Stimulated activated CD4-positive, alpha-beta T cell treated with anti-CD3 and anti-CD28 coated beads, TNF-alpha, amount 100 ng/mL, for 48 hours (primary cell): ENCODE data around the gene SESN3.
A peak's percentile ranks its signal among the peaks of the same experiment; 100 is the strongest.
"Not testable (repeated sequence)": the region's sequence is repeated elsewhere in the genome, so short reads cannot be mapped to it uniquely, and the experiment has no call there.

Experiments used
- DNase-seq, 3 donors: peaks; one replicate each; pipeline ENCODE4 v3.0.0-alpha.2; 2020; ENCODE audit warnings: low read depth in 3 of 3

The SESN3 gene

DNA sequence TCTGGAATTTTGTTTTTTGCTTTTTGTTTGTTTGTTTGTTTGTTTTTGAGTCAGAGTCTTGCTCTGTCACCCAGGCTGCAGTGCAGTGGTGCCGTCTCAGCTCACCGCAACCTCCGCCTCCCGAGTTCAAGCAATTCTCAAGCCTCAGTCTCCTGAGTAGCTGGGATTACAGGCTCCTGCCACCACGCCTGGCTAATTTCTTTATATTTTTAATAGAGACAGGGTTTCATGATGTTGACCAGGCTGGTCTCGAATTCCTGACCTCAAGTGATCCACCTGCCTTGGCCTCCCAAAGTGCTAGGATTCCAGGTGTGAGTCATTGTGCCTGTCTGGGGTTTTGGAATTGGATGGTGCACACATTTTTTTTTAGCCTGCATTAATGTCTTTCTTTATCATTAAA lies 20.9 kb upstream of the SESN3 start:
- DNase-seq: not testable (repeated sequence)

DNA sequence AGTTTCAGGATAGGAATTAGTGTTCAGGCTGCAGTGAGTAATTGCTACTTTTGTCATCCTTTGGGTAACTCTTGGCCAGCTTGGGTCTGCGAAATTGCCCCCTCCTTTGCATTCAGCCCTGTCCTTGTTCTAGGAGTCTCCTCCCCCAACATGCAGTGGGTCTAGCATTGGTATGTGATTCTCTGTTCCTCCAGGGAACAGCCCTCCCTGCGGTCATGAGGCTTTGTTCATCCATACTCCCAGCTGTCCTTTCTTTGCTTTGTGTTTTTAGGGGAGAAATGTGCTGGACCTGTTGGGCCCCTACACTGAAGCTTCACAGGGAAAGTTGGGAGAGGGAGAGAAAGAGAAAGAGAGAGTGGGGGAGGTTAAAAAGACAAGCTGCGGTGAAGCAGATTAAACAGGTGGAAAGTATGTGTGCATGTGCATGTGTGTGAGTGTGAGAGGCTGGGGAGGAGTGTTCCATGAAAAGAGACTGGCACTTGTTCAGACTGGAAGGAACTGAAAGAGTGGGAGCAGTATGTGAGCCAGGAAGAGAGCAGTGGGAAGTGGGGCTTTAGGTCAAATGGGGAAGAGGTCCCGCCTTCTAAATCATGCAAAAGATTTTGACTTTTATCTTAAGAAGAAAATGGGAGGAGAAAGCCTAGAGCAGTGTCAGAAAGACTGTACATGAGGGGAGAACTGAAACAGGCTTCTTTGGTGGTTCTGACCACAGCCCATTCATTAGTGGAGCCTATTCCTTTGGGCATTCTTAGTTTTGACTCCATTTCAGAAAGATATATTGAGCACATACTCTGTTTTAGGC lies 17.9 kb upstream of the SESN3 start:
- DNase-seq: no peak

DNA sequence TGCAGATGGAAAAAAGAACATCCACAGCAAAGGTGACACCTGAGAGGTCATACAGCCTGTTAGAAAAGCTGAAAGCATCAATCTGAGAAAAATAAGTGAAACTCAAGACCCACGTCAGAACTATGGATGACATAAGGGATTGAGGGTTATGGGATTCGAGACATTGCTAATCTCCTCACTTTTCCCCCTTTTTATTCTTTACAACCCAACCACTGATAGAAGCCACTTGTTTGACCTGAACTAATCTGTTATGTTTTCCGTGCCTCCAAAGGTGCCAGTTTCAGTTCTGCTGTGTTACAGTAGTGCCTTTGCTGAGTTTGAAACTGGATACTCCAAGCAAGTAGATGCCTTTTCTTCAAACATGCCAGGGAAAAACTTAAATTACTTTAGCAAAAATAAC lies 16.9 kb upstream of the SESN3 start:
- no peak for DNase-seq

DNA sequence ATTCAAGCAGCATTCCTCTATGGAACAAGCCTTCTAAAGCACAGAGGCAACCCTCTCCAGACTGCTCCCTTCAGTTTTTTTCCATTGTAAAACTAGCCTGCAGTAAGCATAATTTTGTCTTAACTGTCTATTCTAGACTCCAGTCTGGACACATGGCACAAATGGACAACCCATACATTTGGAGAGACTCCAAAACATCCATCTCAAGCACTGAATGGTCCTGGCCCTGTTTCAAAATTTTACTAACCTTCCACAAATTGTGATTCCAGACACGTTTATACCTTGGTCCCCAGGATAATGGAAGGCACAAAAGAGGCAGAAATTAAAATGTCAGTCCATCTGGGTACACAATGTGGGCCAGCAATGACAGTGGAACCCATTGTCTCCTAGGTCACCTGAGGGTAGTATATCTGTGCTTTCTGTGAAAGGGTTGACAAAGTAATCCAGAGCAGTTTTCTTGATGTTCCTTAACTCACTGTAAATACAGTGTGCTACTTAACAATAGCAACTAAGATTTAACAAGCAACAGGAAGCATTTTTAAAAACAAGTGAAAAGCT lies 16.2 kb upstream of the SESN3 start:
- DNase-seq: no peak

DNA sequence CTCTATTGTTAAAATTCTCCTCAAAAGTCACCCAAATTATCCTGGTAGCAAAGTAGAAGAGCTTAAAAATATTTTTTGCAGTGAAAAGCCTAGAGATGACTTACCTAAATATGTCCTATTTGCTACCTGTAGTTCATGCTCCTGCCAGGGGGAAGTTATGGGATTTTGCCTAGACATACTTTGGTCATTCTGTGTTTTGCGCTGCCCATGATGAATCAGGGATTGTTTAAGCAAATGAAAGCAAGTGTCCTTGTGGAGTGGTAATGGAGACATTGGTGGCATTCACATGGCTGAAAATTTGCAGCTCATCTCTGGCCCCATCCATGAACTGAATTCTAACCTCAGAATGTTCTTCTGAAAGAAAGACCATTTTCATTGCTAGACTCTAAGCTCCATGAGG lies 14.6 kb upstream of the SESN3 start:
- DNase-seq: no peak

DNA sequence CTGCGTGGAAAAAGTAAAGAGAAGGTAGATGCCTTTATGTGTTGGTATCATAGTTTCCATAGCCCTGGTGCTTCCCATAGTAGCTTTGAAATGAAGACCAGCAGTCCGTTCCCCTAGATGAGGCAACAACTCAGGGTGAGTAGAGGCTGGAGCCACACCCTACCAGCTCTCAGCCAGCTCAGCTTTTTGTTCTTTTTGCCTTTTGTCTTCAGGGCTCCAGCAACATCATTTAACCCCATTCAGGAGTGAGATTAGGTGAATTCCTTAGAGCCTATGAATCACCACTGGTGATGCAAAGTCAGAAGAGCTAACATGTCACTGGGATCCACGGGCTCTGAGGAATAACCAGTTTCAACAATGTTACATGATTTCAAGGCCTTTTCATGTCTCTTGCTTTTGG lies 14.0 kb upstream of the SESN3 start:
- no peak for DNase-seq

DNA sequence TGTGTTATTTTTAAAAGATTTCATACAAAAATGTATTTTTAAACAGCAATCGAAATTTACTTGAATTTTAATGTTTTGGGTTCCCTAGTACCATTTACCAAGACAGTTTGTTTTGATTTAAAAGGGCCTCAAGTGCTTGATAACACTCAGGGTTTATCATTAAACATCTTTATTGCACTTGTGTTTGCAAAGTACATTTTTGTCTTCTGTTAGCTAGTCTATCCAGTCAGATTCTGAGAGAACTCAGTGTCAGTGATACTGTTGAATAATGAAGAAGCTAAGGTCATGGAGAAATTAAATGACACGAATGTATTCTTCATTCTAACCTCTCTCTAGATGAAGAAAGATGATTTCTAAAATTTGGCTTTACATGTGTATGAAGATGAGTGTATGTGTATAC lies 12.7 kb upstream of the SESN3 start:
- DNase-seq: no peak

DNA sequence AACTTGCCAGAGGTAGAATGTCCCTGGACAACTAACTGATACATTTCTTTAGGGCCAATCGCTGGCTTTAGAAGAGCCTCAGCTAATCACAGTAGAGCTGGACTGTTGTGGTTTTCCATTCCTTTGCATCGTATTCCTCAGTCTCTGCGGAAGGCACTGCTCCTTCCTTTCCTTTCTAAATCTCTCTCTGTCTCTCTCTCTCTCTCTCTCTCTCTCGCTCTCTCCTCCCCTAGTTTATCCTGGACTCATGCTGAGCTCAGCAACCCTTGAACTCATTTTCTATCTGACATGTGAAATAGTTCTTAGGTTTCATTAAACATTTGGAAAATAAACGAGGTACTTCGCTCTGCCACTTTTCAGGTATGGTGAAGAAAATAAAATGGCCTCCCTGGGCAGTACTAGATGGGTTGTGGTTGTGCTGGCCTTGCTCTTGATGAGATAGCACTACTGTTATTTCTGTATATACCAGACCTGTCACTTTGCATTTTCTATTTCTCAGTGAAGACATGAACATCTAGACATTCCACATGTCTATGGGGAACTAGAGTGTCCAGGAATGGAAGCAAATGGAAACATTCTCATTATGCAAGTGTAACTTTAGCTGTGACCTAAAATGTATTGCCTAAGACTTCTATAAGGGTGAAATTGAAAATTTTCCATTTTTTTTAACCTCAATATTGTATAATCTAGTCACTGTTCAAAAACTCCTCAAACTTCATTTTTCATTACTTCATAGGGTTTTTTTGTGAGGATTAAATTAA lies 12.0 kb upstream of the SESN3 start:
- no peak for DNase-seq

DNA sequence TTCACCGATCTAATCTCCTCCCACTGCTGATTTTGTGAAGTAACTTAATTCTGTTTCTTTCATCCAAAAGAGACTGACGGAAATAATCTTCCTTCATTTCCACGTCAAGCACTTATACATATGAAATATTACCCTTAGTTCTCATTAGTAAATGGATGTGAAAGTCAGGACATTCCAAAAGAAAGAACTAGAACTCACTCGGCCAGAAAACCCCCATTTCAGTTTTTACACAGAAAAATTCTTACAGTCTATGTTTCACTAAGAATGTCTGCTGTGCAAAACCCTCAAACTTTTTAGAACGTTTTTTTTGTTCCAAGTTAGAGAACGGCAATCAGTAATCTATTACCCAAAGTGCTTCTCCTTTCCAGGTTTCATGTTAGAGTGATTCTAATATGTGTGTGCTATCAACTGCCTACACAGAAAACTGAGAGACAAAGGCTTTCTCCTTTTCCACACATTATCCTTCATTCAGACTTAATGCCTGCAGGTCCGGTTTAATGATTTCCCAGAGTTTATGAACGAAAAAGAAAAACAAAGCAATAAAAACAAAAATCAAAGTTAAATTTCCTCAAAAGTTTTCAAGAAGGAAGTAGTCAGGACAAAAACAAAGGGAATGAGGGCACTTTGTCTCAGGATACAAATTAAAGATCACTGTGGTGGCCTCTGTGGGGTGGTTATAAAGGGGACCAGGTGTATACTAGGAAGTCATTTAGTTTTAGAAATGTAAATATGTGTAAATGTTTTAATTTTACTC lies 11.3 kb upstream of the SESN3 start:
- no peak for DNase-seq

DNA sequence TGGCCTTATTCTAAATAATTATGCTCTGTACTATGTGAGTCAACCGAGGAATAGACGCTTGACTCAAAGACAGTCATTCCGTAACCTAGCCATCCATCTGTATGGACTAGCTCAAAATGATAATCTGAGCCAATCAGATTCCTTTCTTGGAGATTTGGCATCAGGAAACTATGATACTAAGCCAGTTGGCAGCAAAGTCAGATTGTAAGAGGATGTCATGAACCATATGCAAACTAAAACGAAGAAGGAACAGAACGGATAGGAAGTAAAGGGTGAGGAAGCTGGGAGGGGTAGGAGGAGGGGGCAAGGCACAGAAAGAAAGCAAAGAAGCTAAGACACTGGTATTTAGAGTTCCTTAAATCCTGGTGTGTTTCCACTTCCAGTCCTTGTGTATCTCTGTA lies 10.7 kb upstream of the SESN3 start:
- no peak for DNase-seq

DNA sequence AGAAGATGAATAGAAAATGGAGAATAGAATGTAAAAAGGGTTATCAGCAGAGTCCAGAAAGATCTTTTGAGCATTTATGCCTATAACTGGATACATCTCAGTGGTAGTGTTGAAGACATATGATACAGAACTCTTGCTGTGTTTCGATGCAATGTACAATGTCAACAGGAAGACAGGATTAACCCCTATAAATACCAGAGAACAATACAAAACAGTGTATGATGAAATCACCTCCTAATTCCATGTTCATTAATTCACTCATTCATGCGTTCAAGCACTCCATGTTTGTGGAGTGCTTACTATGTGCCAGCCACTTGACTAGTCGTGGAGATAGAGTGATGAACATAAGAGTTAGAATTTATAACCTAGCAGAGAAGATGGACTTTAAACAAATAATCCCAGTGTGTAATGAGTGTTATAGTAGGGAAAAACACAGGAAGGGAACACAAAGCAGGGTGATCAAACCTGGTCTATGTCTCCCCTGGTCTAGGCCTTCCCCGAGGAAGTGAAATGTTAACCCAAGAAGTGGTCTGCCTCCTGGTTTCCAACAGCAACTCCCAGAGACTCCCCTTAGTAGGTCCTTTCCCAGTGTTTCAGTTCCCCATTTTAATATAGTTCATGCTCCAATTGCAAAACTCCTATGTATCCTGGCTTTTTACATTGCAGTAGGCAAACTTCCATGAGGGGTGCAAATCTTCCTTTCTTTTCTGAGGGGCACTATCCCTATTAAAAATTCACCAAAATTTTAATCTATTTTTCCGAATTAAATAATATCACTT lies 9.1 kb upstream of the SESN3 start:
- no peak for DNase-seq

DNA sequence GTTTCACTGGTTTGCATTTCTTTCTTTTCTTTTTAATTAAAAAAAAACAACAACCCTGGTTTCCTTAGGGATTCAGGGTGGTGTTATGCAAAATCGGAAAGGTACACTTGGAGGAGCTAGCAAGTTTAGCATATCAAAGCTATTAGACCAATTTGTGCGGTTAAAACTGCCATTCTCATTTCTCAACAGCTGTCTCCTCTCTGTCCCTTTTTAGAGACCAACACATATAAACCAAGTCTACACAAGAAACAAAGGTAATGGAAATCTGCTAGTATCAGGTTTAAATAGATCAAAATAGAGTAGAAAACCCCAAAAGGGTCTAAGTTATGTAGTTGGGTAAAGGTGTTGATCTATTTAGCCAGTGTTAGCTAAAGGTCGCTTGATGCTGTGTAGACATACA lies 1.7 kb upstream of the SESN3 start:
- DNase-seq: no peak

DNA sequence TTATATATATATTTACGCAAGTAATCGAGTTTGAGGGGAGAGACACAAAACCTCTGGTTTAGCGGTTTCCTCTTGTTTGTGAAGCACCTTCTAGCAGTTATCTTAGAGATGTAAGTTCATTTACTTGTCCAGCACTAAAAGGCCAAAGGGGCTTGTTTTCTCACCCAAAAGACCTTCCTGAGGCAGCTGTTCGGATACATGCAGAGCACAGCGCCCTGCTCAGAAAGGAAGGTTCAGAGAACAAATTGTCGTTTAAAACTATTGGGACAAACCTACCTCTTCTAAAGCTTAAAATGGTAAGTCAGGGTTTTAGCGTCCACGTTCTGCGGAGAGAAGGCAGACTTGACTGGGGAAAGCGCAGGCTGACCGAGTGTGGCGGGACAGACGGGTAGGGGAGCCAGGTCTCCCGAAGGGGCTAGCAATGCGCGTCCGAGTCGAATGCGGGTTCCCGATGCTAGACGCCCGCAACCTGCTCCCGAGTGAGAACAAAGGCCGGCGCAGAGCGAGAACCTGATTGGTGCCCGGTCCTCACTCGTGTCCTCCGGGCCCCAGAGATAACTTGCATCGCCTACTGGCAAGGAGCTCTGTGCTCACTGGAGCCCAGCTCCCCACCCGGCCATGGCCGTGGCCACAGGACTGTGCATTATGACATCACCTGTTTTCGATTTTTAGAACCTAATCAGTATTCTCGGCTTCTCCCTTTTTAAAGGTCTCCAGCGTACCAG lies 1.0 kb upstream of the SESN3 start:
- peak; percentile 37 to 63 (median 54) for DNase-seq

DNA sequence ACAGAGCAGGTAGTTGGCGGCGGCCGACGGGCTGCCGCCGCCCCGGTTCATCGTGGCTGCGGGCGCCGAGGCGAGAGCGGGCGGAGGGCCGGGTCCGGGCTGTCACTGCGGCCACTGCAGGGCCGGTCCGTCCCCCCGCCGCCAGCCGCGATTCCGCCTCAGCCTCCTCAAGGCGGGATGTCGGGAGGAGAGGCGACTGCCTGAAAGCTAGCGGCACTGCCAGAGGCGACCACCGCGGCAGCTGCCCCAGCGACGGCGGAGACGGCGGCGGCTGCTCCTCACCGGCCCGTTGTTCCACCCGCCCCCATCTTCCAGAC lies 234 bp downstream of the SESN3 start:
- no peak for DNase-seq

DNA sequence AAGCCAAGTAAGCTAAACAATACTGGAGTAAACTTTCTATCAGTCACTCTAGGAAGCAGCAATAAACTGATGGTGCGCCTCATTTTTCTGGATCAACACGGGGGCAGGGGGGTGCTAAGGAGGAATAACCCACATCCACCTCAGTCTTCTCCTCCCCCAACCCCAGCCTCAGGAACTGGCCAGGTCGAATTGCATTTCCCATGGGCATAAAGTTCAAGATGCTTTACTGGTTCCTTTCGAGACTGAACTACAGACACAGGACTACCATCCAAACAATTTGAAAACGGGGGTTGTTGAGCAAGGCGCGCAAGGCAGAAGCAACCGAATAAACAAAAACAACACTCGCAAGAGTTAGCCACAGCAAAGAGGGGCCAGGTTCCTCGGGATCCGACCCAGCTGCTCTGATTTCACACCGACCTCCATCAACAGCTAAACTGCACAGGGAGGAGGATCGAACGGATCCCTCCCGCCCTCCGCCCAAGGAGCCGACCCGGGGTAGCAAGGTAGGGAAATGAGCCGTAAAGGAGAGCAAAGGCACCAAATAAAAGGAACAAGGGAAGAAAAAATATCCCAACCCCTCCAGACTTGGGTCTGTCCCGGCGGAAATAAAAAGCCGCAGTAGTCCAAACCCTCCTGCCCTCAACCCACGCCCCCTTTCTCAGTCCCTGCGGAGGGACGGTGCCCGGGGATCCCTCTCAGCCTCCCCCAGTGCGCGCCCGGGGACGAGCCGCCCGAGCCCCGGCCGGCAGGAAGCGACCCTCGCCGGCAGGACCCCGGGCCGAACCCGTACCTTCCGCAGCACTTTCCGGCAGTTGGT lies 801 bp downstream of the SESN3 start:
- DNase-seq: peak in 1 of 3 donors; percentile 24

DNA sequence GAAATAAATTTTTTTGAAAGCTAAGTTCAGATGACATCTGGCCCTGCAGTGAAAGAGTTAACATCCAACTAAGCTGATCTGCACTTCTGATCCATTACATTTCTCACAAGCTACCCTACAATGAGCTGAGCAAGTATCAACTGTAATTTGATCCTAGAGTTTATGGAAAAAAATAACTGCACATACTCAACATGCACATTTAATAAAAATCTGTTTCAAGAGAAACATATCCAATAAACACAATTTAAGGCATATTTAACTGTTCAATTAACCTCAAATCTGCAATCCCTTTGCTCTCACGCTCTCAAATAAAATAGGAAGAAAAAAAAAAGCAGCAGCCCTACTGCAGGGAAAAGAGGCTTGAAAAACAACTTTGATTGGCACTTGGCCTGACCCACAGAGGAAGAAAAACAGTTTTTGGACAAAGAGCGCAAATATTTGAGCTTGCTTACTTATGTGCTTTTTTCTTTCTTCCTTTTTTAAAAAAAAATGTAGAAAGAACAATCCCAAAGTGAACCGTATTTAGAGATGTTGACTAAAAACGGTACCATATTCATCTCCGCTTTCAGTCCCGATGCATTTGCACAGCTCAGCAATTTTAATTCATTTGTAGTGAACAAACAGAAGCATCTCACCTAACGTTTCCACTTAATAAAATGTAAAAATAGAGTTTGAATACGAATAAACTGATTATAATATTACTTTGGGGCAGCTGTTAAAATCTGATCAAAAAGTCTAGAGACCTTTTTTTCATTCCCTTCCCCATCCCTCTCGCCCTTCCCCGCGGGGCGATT lies 1.6 kb downstream of the SESN3 start:
- no peak for DNase-seq

DNA sequence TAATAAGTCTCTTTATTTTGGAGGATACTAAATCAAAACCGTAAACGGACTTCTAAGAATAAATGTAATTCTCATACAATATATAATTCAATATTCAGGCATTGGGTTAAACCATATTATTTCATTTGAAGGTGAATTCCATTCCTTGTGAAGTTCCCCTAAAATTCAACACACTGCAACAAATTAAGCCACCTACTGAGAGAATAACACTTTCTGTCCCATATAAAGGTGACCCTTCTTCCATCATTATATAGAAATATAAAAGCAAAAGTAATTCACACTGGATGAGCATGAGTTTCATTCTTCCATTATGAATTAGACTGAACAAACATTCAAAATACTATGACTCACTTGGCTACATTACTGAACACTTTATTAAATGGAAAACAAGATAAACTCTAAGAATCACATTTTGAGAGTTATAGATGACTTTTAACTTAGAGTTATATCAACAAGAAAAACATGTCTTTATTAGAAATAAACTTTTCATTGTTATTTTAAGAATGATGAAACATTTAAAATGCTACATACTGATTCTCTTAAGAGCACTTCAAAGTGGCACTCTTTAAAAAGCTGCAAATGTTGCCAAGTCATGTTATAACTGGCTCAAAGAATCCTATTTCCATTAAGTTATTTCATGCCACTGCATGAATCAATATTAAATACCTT lies 2.8 kb downstream of the SESN3 start:
- DNase-seq: no peak

DNA sequence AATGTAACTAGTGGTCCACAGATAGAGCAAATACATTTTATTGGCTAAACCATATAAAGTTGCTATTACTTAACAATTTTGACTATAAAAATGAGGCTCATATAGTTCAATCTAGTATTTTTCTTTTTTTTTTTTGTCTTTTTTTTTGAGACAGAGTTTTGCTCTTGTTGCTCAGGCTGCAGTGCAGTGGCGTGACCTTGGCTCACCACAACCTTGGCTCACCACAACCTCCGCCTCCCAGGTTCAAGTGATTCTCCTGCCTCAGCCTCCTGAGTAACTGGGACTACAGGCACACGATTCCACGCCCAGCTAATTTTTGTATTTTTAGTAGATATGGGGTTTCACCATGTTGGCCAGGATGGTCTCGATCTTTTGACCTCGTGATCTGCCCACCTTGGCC lies 3.9 kb downstream of the SESN3 start:
- DNase-seq: not testable (repeated sequence)

DNA sequence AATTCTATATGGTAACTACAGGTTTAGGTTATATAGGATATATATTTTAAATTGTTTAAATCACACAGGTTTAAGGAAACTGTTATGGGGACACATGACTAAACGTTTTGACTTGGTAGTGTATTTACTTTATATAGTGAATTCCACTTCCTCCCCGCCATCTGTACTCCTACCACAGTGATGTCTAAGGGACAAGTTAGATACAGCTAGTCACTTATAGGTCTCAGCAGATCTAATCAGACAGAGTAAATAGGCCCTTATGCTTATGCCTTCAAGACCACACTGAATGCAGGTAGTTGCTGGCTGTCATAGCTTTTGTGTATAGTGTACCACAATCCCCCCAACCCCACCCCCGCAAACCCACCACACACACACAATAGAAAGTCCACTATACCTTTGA lies 8.2 kb downstream of the SESN3 start:
- DNase-seq: no peak
